GM18861 (cell line): Measurements from ENCODE around the gene MID2.
A peak's percentile ranks its signal among the peaks of the same experiment; 100 is the strongest.
"Not testable (repeated sequence)": the region's sequence is repeated elsewhere in the genome, so short reads cannot be mapped to it uniquely, and the experiment has no call there.

Experiments
- ATAC-seq: cut with Tn5 transposase; IDR thresholded peaks from one replicate; pipeline ENCODE4 v1.9.1; 2021; ENCODE audit not compliant: unreplicated experiment

The MID2 gene, protein sequence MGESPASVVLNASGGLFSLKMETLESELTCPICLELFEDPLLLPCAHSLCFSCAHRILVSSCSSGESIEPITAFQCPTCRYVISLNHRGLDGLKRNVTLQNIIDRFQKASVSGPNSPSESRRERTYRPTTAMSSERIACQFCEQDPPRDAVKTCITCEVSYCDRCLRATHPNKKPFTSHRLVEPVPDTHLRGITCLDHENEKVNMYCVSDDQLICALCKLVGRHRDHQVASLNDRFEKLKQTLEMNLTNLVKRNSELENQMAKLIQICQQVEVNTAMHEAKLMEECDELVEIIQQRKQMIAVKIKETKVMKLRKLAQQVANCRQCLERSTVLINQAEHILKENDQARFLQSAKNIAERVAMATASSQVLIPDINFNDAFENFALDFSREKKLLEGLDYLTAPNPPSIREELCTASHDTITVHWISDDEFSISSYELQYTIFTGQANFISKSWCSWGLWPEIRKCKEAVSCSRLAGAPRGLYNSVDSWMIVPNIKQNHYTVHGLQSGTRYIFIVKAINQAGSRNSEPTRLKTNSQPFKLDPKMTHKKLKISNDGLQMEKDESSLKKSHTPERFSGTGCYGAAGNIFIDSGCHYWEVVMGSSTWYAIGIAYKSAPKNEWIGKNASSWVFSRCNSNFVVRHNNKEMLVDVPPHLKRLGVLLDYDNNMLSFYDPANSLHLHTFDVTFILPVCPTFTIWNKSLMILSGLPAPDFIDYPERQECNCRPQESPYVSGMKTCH

DNA sequence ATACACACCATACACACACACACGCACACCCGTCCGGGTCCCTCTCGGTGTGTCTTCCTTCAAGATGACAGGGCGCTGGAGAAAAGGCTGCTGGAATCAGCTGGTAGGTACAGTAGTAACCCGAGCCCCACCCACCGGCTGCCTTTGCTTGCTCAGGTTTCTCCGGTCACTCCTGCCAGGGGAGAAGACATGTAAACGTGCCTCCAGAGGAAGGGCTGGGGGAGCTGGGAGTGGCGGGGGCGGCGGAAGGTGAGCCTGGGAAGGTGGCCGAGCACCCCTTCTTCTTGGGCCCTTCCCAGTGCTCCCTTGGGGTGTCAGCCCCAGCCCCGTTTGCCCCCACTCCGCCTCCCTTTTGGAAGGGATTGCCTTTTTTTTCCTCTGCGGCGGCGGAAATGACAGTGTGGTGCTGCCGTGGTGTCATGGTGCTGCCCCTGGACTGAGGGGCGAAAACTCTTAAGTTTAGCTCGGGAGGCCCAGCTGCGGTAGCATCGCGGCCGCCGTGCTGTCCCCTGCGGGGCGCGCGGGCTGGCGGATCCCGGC, at the start of gene MID2:
Gene MID2, plus strand, starts transcription at position 169 of the 540 bp plus-strand sequence. CDS start 561 bp downstream, outside the sequence.
- no peak for ATAC-seq

- peak; percentile 75 for ATAC-seq
Measured at GRCh38 chrX:107776649-107777535, 48.8 kb upstream of the MID2 start.

GRCh38 chrX:107777536-107777832, 48.2 kb upstream of the MID2 start, which contains the start of gene NCBP2L:
NCBP2L (plus strand) TSS chrX:107777733; CDS start chrX:107794221, 16,488 bp downstream.
- no peak for ATAC-seq

GRCh38 chrX:107780525-107780924, 45.1 kb upstream of the MID2 start:
- ATAC-seq, result no peak

DNA sequence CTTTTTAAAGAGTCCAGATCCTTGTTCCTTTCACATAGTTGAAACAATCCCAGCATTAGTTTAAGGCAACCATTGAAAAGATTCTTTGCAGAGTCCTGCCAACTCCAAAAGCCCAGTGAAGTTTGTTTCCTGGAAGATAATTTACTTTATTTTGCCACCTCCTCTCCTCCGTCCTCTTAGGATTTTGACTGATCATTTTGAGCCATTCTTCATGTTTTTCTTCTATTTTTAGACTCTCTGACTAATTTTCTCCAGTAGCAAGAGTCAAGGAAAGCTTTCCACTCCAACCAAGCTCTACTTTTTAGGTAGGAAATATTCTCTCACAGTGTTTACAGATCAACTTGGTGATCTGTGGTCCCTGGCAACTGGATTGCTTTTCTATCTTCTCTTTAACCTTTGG, 37.8 kb upstream of the MID2 start:
- ATAC-seq, result no peak

- ATAC-seq, result no peak
Measured at GRCh38 chrX:107804427-107804826, 21.2 kb upstream of the MID2 start.

- ATAC-seq, result no peak
Measured at GRCh38 chrX:107805179-107805578, 20.5 kb upstream of the MID2 start.

GRCh38 chrX:107810053-107810452, 15.6 kb upstream of the MID2 start:
- ATAC-seq, result not testable (repeated sequence)

DNA sequence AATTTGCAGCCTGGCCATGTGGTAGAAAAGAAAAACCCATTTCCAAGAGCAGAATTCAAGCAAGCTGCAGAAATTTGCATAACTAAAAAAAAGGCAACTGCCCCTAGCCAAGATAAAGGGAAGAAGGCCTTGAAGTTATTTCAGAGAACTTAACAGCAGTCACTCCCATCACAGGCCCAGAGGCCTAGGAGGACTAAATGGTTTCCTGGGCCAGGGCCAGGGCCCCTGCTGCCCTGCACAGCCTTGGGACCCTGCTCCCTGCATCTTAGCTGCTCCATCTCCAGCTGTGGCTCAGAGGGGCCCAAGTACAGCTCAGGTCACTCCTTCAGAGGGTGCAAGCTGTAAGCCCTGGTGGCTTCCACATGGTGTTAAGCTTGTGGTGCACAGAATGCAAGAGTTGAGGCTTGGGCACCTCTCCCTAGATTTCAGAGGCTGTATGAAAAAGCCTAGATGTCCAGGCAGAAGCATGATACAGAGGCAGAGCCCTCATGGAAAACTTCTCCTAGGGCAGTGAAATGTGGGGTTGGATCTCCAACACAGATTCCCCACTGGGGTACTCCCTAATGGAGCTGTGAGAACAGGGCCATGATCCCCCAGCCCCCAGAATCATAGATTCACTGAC, 6.7 kb upstream of the MID2 start:
- ATAC-seq, result no peak

DNA sequence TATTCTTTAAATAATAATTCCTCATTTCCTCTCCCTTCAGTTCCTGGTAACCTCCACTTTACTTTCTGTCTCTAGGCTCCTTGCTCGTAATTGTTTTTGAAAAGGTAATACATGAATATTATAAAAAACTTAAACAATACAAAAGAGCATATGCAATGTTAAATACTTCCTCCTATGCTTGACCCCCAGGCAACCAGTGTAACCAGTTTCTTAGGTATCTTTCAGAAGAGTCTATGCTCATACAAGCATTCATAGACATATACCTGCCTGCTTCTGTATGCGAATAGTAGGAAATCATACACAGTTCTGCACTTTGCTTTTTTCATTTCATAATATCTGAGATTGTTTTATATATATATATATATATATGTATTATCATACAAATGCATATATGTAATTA, 2.6 kb upstream of the MID2 start:
- ATAC-seq, result no peak

- no peak for ATAC-seq
Measured at GRCh38 chrX:107823456-107823855, 2.2 kb upstream of the MID2 start.

DNA sequence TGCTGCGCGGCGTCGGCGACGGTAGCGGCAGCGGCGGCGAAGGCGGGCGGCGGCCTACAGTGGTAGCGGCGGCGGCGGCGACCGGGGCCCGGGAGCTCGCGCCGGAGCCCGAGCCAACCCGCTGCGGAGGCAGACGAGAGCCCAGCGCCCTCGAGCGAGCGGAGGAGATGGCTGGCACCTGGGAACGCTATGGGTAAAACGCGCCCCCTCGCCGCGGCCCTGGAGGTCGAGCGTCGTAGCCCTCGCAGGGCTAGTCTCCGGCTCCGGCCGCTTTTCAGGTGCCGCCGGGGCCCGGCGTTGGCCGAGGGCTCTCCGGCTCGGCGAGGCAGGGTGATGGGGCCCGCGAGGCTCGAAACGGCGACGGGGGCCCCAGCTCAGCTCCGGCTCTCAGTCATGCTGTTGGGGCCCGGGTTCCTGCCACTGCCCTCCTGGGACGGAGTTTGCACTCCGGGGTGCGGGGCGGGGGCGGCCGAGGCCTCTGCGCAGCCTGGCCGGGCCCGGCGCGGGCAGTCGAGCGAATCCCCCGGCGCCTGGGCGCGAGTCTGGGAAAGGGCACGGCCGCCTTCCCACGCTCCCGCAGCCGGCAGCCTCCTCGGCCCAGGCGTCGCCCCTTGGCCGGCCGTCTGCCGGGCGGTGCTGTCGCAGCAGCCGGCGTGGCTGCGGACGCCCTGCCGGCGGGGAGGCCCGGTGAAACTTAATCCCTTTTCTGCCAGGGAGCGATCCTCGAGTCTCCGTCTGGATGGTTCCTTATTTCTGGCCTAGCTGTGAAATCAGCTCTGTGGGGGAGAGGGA, 768 bp downstream of the MID2 start:
- no peak for ATAC-seq

- no peak for ATAC-seq
Measured at GRCh38 chrX:107827030-107827831, 1.6 kb downstream of the MID2 start.

- no peak for ATAC-seq
Measured at GRCh38 chrX:107827852-107828251, 2.2 kb downstream of the MID2 start.

GRCh38 chrX:107829878-107830277, 4.2 kb downstream of the MID2 start:
- ATAC-seq, result no peak

DNA sequence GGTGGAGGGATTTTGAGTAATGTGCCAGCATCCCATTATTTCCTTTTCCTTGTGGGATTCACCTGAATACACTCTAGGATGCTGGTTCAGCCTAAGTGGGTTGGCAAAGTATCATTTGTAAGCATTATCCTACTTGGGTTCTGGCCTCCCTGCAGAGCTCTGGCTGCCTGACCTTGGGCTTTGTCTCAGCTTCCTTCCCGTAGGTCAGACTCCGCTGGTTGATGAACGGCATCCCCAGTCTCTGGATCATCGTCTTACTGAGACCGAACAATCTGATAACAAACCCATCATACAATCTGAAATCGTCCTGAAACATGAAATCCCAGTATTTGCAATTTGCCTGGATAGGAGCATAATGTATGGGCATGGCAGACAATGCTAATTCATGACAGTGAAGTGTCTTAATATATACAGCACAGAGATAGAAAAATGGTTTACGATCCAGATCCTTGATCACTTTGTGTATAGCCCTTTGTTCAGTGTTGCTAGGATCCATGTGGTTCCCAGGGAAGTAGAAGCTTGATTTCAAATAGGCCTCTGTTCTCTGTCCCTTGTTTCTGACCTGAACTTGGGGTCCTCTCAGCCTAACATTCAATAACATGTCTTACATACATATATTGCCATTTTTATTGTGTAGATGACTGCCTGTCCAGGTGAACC, 5.5 kb downstream of the MID2 start:
- no peak for ATAC-seq

DNA sequence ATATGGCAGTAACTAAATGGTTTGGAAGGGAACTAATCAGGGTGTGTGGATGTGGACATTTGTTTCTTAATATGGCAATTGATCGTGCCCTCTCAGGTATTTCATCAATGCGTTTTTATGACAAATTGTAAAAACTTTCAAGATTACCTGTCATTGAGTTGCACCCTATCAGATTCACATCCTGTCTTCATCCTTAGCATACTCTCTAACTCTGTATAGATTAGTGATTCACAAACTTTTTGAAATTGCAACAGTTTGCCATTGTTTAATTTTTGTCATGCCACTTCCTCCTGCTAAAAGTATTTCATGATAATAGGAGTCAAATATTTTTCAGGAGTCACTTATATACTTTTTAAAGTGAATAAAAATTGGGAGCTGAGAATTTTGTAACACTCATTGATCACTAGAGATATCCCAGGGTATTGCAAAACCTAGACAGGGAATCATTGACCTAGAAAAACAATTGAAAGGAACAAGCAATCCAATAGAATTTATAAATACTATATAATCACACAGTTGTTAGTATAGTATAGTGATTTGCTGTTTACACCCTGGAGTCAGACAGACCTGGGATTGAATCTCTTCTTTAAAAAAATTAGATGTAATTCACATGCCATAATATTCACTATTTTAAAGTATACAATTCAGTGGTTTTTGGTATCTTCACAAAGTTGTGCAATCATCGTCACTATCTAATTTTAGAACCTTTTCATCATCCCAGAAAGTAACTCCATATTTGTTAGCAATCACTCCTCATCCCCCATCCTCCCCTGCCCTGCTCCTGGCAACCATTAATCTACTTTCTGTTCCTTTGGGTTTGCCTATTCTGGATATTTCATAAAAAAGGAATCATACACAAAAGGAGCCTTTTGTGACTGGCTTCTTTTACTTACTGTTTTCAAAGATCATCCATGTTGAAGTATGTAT, 8.9 kb downstream of the MID2 start:
- no peak for ATAC-seq
